WTC11 (cell line): ENCODE measurements around the gene ARHGEF10L. TPM values are rescaled to one million over a fixed set of nuclear protein-coding genes. Genes with fewer than 3 reads are reported as not detected.

Source experiments
- ATAC-seq: fragments of 200-7000 bp; cut with Tn5 transposase; 2 replicates; pipeline ENCODE4 v1.10.0; 2021; ENCODE audit warnings: mild to moderate bottlenecking, moderate library complexity
- CTCF ChIA-PET: fragments of 300-600 bp; sonication (Branson Sonifier 250); formaldehyde crosslinking; loops from one replicate; lab custom pipeline; 2021; ENCODE audit warnings: antibody characterized with exemption; lab: Charles Lee
- POLR2A ChIA-PET: fragments of 350-600 bp; sonication (Branson Sonifier 250); formaldehyde crosslinking; loops from one replicate; lab custom pipeline; 2021; ENCODE audit warnings: antibody characterized with exemption; lab: Charles Lee
- DNase-seq: peaks from one replicate; pipeline ENCODE4 v3.0.0; 2021; ENCODE audit warnings: low spot score
- H3K27ac Mint-ChIP-seq: 2 replicates; pipeline ENCODE4 v1.8.0; 2021; ENCODE audit warnings: mixed read lengths
- H3K27me3 Mint-ChIP-seq: 2 replicates; pipeline ENCODE4 v1.8.0; 2021; ENCODE audit warnings: low read depth, mild to moderate bottlenecking, moderate library complexity, mixed read lengths
- H3K36me3 Mint-ChIP-seq: 2 replicates; pipeline ENCODE4 v1.8.0; 2021; ENCODE audit warnings: mixed read lengths
- H3K4me1 Mint-ChIP-seq: 2 replicates; pipeline ENCODE4 v1.8.0; 2022; ENCODE audit warnings: mixed read lengths
- H3K4me3 Mint-ChIP-seq: 2 replicates; pipeline ENCODE4 v1.8.0; 2021; ENCODE audit warnings: mild to moderate bottlenecking, moderate library complexity, mixed read lengths
- H3K9me3 Mint-ChIP-seq: 2 replicates; pipeline ENCODE4 v1.8.0; 2021; ENCODE audit warnings: mixed read lengths
- AFF4 ChIP-seq: sonication (generic); formaldehyde crosslinking; IDR thresholded peaks from 2 replicates; pipeline ENCODE4 v1.8.1; 2023; ENCODE audit warnings: mild to moderate bottlenecking, missing genetic modification reagents, borderline replicate concordance
- ATF1 ChIP-seq: sonication (generic); formaldehyde crosslinking; IDR thresholded peaks from 2 replicates; pipeline ENCODE4 v1.8.1; 2023; ENCODE audit warnings: mild to moderate bottlenecking, moderate library complexity, missing genetic modification reagents
- ATF3 ChIP-seq: sonication (generic); formaldehyde crosslinking; conservative IDR thresholded peaks from 2 replicates; pipeline ENCODE4 v1.8.1; 2022; ENCODE audit warnings: mild to moderate bottlenecking, missing genetic modification reagents
- CDX4 ChIP-seq: fragments of 250-450 bp; sonication (Bioruptor Pico); IDR thresholded peaks from 2 replicates; pipeline ENCODE4 v1.9.0; 2021; ENCODE audit warnings: moderate library complexity, mild to moderate bottlenecking, inconsistent platforms, borderline replicate concordance
- CREM ChIP-seq: sonication (generic); formaldehyde crosslinking; IDR thresholded peaks from 2 replicates; pipeline ENCODE4 v1.8.1; 2022; ENCODE audit warnings: mild to moderate bottlenecking, missing genetic modification reagents, moderate library complexity
- E2F4 ChIP-seq: sonication (generic); formaldehyde crosslinking; IDR thresholded peaks from 2 replicates; pipeline ENCODE4 v1.8.1; 2022; ENCODE audit warnings: low read depth, mild to moderate bottlenecking, moderate library complexity, missing genetic modification reagents, borderline replicate concordance
- FOXP4 ChIP-seq: sonication (generic); formaldehyde crosslinking; IDR thresholded peaks from 2 replicates; pipeline ENCODE4 v1.8.0; 2022; ENCODE audit warnings: mild to moderate bottlenecking, missing genetic modification reagents
- KAT7 ChIP-seq: sonication (generic); formaldehyde crosslinking; IDR thresholded peaks from 2 replicates; pipeline ENCODE4 v1.8.1; 2023; ENCODE audit warnings: missing genetic modification reagents, mild to moderate bottlenecking, borderline replicate concordance
- MLX ChIP-seq: sonication (generic); formaldehyde crosslinking; IDR thresholded peaks from 2 replicates; pipeline ENCODE4 v1.8.1; 2023; ENCODE audit warnings: mild to moderate bottlenecking, missing genetic modification reagents, moderate library complexity
- NR2C2 ChIP-seq: sonication (generic); formaldehyde crosslinking; IDR thresholded peaks from 2 replicates; pipeline ENCODE4 v1.8.0; 2022; ENCODE audit warnings: mild to moderate bottlenecking, missing genetic modification reagents
- RORB ChIP-seq: fragments of 250-450 bp; sonication (Bioruptor Pico); IDR thresholded peaks from 2 replicates; pipeline ENCODE4 v1.9.0; 2021; ENCODE audit warnings: mild to moderate bottlenecking
- TEAD1 ChIP-seq: sonication (generic); formaldehyde crosslinking; IDR thresholded peaks from 2 replicates; pipeline ENCODE4 v1.8.0; 2022; ENCODE audit warnings: mild to moderate bottlenecking, missing genetic modification reagents
- TP53 ChIP-seq: sonication (generic); formaldehyde crosslinking; IDR thresholded peaks from 2 replicates; pipeline ENCODE4 v1.8.1; 2023; ENCODE audit warnings: mild to moderate bottlenecking, missing genetic modification reagents
- USF1 ChIP-seq: sonication (generic); formaldehyde crosslinking; IDR thresholded peaks from 2 replicates; pipeline ENCODE4 v1.8.0; 2022; ENCODE audit warnings: mild to moderate bottlenecking, missing genetic modification reagents
- ZNF121 ChIP-seq: sonication (generic); formaldehyde crosslinking; IDR thresholded peaks from 2 replicates; pipeline ENCODE4 v1.8.0; 2023; ENCODE audit warnings: missing genetic modification reagents
- ZNF425 ChIP-seq: fragments of 250-450 bp; sonication (Bioruptor Pico); conservative IDR thresholded peaks from 2 replicates; pipeline ENCODE4 v1.9.0; 2021; ENCODE audit warnings: mild to moderate bottlenecking
- ZNF671 ChIP-seq: fragments of 250-450 bp; sonication (Bioruptor Pico); IDR thresholded peaks from 2 replicates; pipeline ENCODE4 v1.8.0; 2021; ENCODE audit warnings: mild to moderate bottlenecking
- total RNA-seq: library from RNA; stranded (reverse); gene quantifications from 3 replicates; pipeline ENCODE4 v1.2.3, GENCODE V29; 2021

The ARHGEF10L gene
- total RNA-seq, 1 experiment from 2014 or later, result 34.4 TPM

- TF ChIP-seq AFF4 (CRISPR knock-in tag) (no peak), TEAD1 (CRISPR knock-in tag) (no peak), TP53 (CRISPR knock-in tag) (no peak)
Measured at GRCh38 chr1:17723684-17724083, 184.2 kb downstream of the ARHGEF10L start (continued).

GRCh38 chr1:17724150-17724549, 184.7 kb downstream of the ARHGEF10L start:
- 0 out of 2 replicates have a peak, but pooled peaks cover 5% of the 10 kb centered on the region for H3K9me3 Mint-ChIP-seq
- ATAC-seq (no peak), DNase-seq (no peak)
- no peak overlapping the region for H3K4me3 Mint-ChIP-seq
- ChIA-PET CTCF (interaction anchor here (0.6 to 2.2 kb wide), 13 partner anchors 10 to 185 kb away, joined by 3 to 10 read pairs (median 5); no protein-coding TSS in a partner anchor), POLR2A (no interaction called here)
- no peaks in the 10 kb centered on the region; the same call in 1 of the 2 replicates for H3K27me3 Mint-ChIP-seq
- TF ChIP-seq ATF3 (CRISPR knock-in tag), result no peak
- TF ChIP-seq RORB (CRISPR knock-in tag), result no peak
- TF ChIP-seq ZNF121 (CRISPR knock-in tag), result no peak
- no peak for TF ChIP-seq CREM (CRISPR knock-in tag)
- TF ChIP-seq ZNF671 (CRISPR knock-in tag), result no peak
- no peak for TF ChIP-seq USF1 (CRISPR knock-in tag)
- TF ChIP-seq MLX (CRISPR knock-in tag), result no peak
- no peak for TF ChIP-seq E2F4 (CRISPR knock-in tag)
- no peaks in the 10 kb centered on the region for H3K4me1 Mint-ChIP-seq
- no peaks in the 10 kb centered on the region for H3K36me3 Mint-ChIP-seq
- H3K27ac Mint-ChIP-seq, result no peak overlapping the region

- H3K4me3 Mint-ChIP-seq, result no peak overlapping the region
- DNase-seq (no peak), ATAC-seq (no peak)
- H3K27ac Mint-ChIP-seq, result no peak overlapping the region
- no peaks in the 10 kb centered on the region; the same call in 1 of the 2 replicates for H3K27me3 Mint-ChIP-seq
- H3K36me3 Mint-ChIP-seq, result no peaks in the 10 kb centered on the region
- no peaks in the 10 kb centered on the region for H3K4me1 Mint-ChIP-seq
- TF ChIP-seq CDX4 (CRISPR knock-in tag) (no peak), FOXP4 (CRISPR knock-in tag) (no peak), KAT7 (CRISPR knock-in tag) (no peak), NR2C2 (CRISPR knock-in tag) (no peak), TEAD1 (CRISPR knock-in tag) (no peak), ATF1 (CRISPR knock-in tag) (no peak), ZNF425 (CRISPR knock-in tag) (no peak)
- TF ChIP-seq, all 79 proteins: peak for 0
- CTCF ChIA-PET, result interaction anchor here (0.6 to 2.2 kb wide), 8 partner anchors 16 to 671 kb away, joined by 3 to 10 read pairs (median 5); no protein-coding TSS in a partner anchor
- POLR2A ChIA-PET, result interaction anchor here (0.7 kb wide), 1 partner anchor 32 kb away, joined by 10 read pairs; no protein-coding TSS in a partner anchor
- 0 out of 2 replicates have a peak, but pooled peaks cover 5% of the 10 kb centered on the region for H3K9me3 Mint-ChIP-seq
Measured at GRCh38 chr1:17725084-17725719, 185.7 kb downstream of the ARHGEF10L start.
